Astrocyte of the cerebellum (primary cell): ENCODE data around the gene PRKCB.

Experiments
- DNase-seq: peaks from one replicate; pipeline ENCODE4 v3.0.0-alpha.2; 2011; ENCODE audit warnings: low read depth
- H3K4me3 ChIP-seq: 2 replicates; pipeline ENCODE4 v1.5.1; 2011; ENCODE audit warnings: mild to moderate bottlenecking, low read depth, low read length, moderate library complexity
- CTCF ChIP-seq: IDR thresholded peaks from 2 replicates; pipeline ENCODE4 v1.5.1; 2012; ENCODE audit warnings: low read length, low read depth, moderate library complexity, mild to moderate bottlenecking; ENCODE audit errors: missing control alignments
- in situ Hi-C: cut with HindIII; loops from 2 replicates; pipeline ENCODE4 v1.10.0; 2017; ENCODE audit warnings: low sequenced_read_pairs

The PRKCB gene

DNA sequence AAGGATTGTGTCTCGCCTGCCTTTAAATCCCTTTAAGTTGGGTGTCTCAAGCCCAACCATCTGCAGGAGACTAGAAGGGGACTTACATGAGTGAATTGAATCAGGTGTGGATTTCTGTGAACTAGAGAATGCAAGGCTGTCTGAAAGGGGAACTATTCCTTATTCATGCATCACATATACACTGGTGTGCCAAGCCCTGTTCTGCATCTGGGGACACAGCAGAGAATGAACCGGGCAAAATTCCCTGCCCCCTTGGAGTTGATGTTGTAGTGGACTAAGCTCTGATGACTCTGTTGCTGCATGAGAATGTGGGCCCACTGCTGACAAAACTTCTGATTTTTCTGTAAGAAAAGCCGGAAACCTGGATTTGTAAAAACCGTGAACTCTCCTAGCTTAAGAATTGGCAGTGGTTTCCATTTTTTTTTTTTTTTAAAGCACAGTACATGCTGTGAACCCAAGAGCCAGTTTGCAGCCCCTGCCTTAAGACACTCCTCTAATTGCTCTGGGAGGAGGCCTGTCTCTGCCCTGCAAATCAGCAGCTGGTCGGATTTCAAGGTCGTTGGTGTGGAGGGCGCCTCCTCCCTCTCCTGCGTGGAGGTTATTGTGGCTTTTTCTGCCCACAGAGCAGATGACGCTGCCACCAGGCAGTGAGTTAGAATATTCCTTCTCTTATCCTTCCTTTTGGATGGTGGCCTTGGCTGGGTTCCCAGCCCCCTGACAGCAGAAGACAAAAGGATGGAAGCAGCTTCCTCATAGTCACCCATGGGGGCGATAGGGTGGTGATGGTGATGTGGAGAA lies 131.0 kb downstream of the PRKCB start:
- in situ Hi-C loops: no loop called here
- TF ChIP-seq CTCF: no peak
- no peak for DNase-seq
- no peak overlapping the region for H3K4me3 ChIP-seq

DNA sequence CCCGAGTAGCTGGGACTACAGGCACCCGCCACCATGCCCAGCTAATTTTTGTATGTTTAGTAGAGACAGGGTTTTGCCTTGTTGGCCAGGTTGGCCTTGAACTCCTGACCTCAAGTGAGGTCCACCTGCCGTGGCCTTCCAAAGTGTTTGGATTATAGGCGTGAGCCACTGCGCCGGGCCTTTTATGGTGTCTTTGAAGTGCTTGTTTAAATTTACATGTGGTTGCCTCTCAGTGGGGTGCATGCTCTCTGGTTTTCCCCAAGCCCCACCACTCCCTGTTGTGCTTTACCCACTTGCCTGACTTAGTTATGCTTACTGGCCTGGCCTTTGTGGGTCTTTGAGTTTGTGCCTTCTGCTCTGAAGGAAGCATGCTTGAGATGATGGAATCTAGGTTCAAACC lies 132.0 kb downstream of the PRKCB start:
- no peak for DNase-seq
- in situ Hi-C loops: no loop called here
- no peak overlapping the region for H3K4me3 ChIP-seq

GRCh38 chr16:23968176-23968575 lies 132.4 kb downstream of the PRKCB start:
- in situ Hi-C loops: no loop called here
- TF ChIP-seq CTCF: no peak
- no peak overlapping the region for H3K4me3 ChIP-seq
- DNase-seq: no peak

More for the DNA sequence above, 132.0 kb downstream of the PRKCB start:
- no peak for TF ChIP-seq CTCF

DNA sequence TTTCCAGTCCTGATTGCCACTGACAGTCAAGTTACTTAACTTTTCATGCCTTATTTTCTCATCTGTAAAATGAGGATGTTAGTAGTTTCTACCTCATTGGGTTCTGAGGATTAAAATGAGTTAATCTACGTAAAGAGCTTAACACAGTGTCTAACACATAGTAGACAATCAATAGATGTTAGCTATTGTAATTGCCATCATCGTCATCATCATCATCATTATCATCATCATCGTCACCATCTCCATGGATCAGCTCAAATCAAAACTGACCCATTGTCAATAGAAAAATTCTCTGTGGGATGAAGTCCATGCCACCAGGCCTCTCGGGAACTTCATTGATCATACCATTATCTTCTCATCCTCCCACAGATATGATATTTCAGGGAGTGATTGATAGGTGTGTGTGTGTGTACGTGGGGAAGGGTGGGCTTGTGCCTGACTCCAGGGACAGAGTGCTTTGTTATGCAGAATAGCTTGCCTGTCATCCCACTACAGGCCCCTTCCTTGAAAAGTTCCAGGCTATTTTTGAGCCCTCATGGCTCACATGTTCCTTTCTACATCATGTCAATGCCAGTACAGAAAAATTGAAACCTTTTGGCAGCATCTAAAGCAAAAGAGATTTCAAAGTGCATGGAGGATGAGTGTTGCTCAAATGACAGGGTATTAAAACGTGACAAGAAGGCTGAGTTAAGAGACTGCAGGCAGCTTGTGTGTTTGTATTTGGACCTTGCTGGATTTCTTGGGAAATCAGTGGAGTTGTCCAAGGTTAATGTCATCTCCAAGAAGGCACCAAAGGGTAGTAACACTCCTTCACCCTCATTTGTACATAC lies 133.9 kb downstream of the PRKCB start:
- DNase-seq: no peak
- TF ChIP-seq CTCF: no peak
- no peak overlapping the region for H3K4me3 ChIP-seq
- in situ Hi-C loops: no loop called here

DNA sequence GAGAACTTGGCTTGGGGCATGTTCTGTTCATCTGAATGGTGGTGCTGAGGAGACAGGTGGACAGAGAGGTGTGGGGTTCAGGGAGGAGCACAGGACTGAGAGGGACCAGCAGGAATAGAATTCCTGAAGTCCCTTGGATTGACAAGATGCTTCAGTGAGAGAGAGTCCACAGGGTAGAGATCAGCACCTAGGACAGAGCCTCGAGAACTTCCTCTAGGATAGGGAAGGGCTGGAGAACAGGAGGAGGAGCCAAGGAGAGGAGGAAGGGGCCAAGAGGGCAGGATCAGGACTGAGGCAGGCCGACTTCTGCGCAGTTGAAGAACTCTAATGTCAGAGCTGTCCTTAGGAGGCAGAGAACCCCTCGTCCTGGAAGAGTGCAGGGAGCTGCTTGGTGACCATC lies 138.4 kb downstream of the PRKCB start:
- TF ChIP-seq CTCF: no peak

DNA sequence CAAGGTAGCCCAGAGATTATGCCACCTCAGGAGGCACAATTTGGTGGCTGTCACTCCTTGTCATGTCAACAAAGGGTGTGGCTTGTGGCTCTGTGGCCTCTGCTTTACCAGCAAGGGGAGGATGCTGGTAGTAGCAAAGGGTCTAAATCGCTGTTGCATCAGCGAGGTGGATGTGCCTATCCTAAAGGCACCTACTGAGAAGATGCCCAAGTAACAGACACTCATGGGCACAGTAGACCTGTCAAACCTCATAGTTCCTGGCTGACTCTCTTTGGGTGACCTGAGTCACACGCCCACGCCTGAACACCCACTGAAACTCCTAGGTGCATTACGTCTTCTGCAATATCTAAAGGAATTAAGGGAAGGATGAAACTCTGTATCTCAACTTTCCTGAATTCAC lies 139.5 kb downstream of the PRKCB start:
- no peak for TF ChIP-seq CTCF
- in situ Hi-C loops: no loop called here
- no peak overlapping the region for H3K4me3 ChIP-seq
- no peak for DNase-seq

More for the DNA sequence above, 138.4 kb downstream of the PRKCB start:
- DNase-seq: no peak
- H3K4me3 ChIP-seq: no peak overlapping the region
- in situ Hi-C loops: no loop called here
